H1 (cell line): ENCODE data around the gene CORIN. TPM values are rescaled to one million over a fixed set of nuclear protein-coding genes. Genes with fewer than 3 reads are reported as not detected.

Experiments used
- CTCF ChIA-PET: fragments of 300-600 bp; sonication (Branson Sonifier 250); formaldehyde crosslinking; loops from one replicate; lab custom pipeline; 2021; ENCODE audit not compliant: partially characterized antibody; lab: Charles Lee
- POLR2A ChIA-PET: fragments of 300-600 bp; sonication (Branson Sonifier 250); formaldehyde crosslinking; loops from one replicate; lab custom pipeline; 2021; ENCODE audit warnings: inconsistent platforms; ENCODE audit not compliant: partially characterized antibody; lab: Charles Lee
- DNase-seq, 2 experiments: peaks; one replicate each; pipeline versions ENCODE4 v3.0.0 to v3.0.0-alpha.2; 2010 to 2022; ENCODE audit warnings: low spot score in 2 of 2, low read depth in 1 of 2, mixed read lengths in 1 of 2
- FAIRE-seq: peaks from 2 replicates; lab custom pipeline; 2011; peaks lifted over from hg19 to GRCh38; lab: Jason Lieb, UNC
- H2AFZ ChIP-seq: 2 replicates; pipeline ENCODE4 v1.8.1; 2012; ENCODE audit warnings: low read length, inconsistent platforms
- H2AK5ac ChIP-seq: 2 replicates; pipeline ENCODE4 v1.6.1; 2013; ENCODE audit warnings: low read depth, low read length
- H2BK120ac ChIP-seq: replicated peaks from 2 replicates; pipeline ENCODE3; 2013; ENCODE audit warnings: low read depth, low read length, inconsistent platforms
- H2BK12ac ChIP-seq: 2 replicates; pipeline ENCODE4 v1.6.1; 2013; ENCODE audit warnings: low read depth, low read length
- H2BK15ac ChIP-seq: 2 replicates; pipeline ENCODE4 v1.6.1; 2013; ENCODE audit warnings: low read length
- H2BK20ac ChIP-seq: 2 replicates; pipeline ENCODE4 v1.6.1; 2013; ENCODE audit warnings: low read length
- H2BK5ac ChIP-seq: 2 replicates; pipeline ENCODE4 v1.6.1; 2013; ENCODE audit warnings: low read depth, low read length
- H3K14ac ChIP-seq: 2 replicates; pipeline ENCODE4 v1.6.1; 2013; ENCODE audit warnings: inconsistent platforms; ENCODE audit not compliant: insufficient read length
- H3K18ac ChIP-seq: 2 replicates; pipeline ENCODE4 v1.6.1; 2013; ENCODE audit warnings: low read length; ENCODE audit errors: extremely low read depth
- H3K23ac ChIP-seq: 2 replicates; pipeline ENCODE4 v1.6.1; 2013; ENCODE audit warnings: inconsistent platforms; ENCODE audit not compliant: insufficient read length
- H3K23me2 ChIP-seq: 2 replicates; pipeline ENCODE4 v1.6.1; 2013; ENCODE audit warnings: low read depth, low read length
- H3K27ac ChIP-seq: 2 replicates; pipeline ENCODE4 v1.6.1; 2011; ENCODE audit warnings: low read depth, low read length, inconsistent platforms
- H3K27me3 ChIP-seq, 4 experiments: replicated peaks in 1 of 4; 1 replicate in 1 of 4; 2 replicates in 3 of 4; pipeline versions ENCODE4 v1.6.1 to v1.8.1; 2011 to 2013; ENCODE audit warnings: low read length in 3 of 4, mild to moderate bottlenecking in 3 of 4, inconsistent platforms in 2 of 4, mixed read lengths in 2 of 4, moderate library complexity in 1 of 4; ENCODE audit not compliant: control insufficient read depth in 3 of 4, insufficient read depth in 3 of 4; ENCODE audit errors: extremely low read depth in 1 of 4
- H3K36me3 ChIP-seq, 4 experiments: 2 replicates each; pipeline versions ENCODE4 v1.6.1 to v1.8.1; 2011 to 2013; ENCODE audit warnings: mild to moderate bottlenecking in 4 of 4, low read length in 3 of 4, moderate library complexity in 2 of 4, control low read depth in 1 of 4, inconsistent platforms in 1 of 4; ENCODE audit not compliant: insufficient read depth in 4 of 4, control insufficient read depth in 2 of 4
- H3K4ac ChIP-seq: replicated peaks from 2 replicates; pipeline ENCODE3; 2013; ENCODE audit warnings: low read length, low read depth, mixed read lengths, inconsistent platforms; ENCODE audit not compliant: insufficient read length
- H3K4me1 ChIP-seq, 4 experiments: replicated peaks in 1 of 4; 1 replicate in 1 of 4; 2 replicates in 3 of 4; pipeline versions ENCODE4 v1.6.1 to v1.8.1; 2011 to 2013; ENCODE audit warnings: low read length in 3 of 4, inconsistent platforms in 2 of 4, mixed read lengths in 1 of 4; ENCODE audit not compliant: insufficient read depth in 4 of 4, control insufficient read depth in 3 of 4
- H3K4me2 ChIP-seq, 2 experiments: 2 replicates each; pipeline versions ENCODE4 v1.6.1 to v1.8.1; 2011 to 2013; ENCODE audit warnings: low read depth in 2 of 2, low read length in 2 of 2, control low read depth in 1 of 2, inconsistent platforms in 1 of 2, mild to moderate bottlenecking in 1 of 2; ENCODE audit not compliant: insufficient read depth in 1 of 2
- H3K4me3 ChIP-seq, 4 experiments: fragments of 200-600, 300-600 bp in 1 of 4; sonication (generic), shearing (Covaris generic), sonication (Bioruptor Twin) in 1 of 4; 2 replicates each; pipeline versions ENCODE4 v1.5.1 to v1.8.1; 2011 to 2016; ENCODE audit warnings: low read length in 4 of 4, low read depth in 3 of 4, control low read depth in 2 of 4, inconsistent platforms in 2 of 4, mild to moderate bottlenecking in 2 of 4, mixed read lengths in 1 of 4, moderate library complexity in 1 of 4; ENCODE audit not compliant: insufficient read depth in 2 of 4; ENCODE audit errors: extremely low read depth in 1 of 4
- H3K56ac ChIP-seq: replicated peaks from 2 replicates; pipeline ENCODE3; 2013; ENCODE audit warnings: low read depth, mild to moderate bottlenecking, mixed read lengths, low read length, inconsistent platforms; ENCODE audit not compliant: insufficient read length
- H3K79me1 ChIP-seq: 2 replicates; pipeline ENCODE4 v1.6.1; 2013; ENCODE audit warnings: low read depth, low read length, control low read depth
- H3K79me2 ChIP-seq, 2 experiments: 2 replicates each; pipeline versions ENCODE4 v1.6.1 to v1.8.1; 2012 to 2013; ENCODE audit warnings: low read length in 2 of 2, mild to moderate bottlenecking in 2 of 2, inconsistent platforms in 1 of 2; ENCODE audit not compliant: insufficient read depth in 2 of 2, control insufficient read depth in 1 of 2
- H3K9ac ChIP-seq, 4 experiments: replicated peaks in 1 of 4; 1 replicate in 1 of 4; 2 replicates in 3 of 4; pipeline versions ENCODE4 v1.6.1 to v1.8.1; 2011 to 2013; ENCODE audit warnings: low read depth in 3 of 4, low read length in 3 of 4, control low read depth in 2 of 4, mild to moderate bottlenecking in 2 of 4, moderate library complexity in 2 of 4, inconsistent platforms in 1 of 4; ENCODE audit errors: extremely low read depth in 1 of 4
- H3K9me3 ChIP-seq, 2 experiments: 2 replicates each; pipeline versions ENCODE4 v1.6.1 to v1.8.1; 2012 to 2013; ENCODE audit warnings: mild to moderate bottlenecking in 2 of 2, moderate library complexity in 2 of 2, control low read depth in 1 of 2, inconsistent platforms in 1 of 2, low read depth in 1 of 2, low read length in 1 of 2, mixed read lengths in 1 of 2; ENCODE audit not compliant: insufficient read depth in 2 of 2
- H4K20me1 ChIP-seq, 2 experiments: replicated peaks in 1 of 2; 2 replicates each; pipeline versions ENCODE3 to v1.8.1; 2011 to 2013; ENCODE audit warnings: inconsistent platforms in 2 of 2, low read length in 2 of 2, mild to moderate bottlenecking in 1 of 2; ENCODE audit not compliant: insufficient read depth in 2 of 2, control insufficient read depth in 1 of 2
- H4K5ac ChIP-seq: 2 replicates; pipeline ENCODE4 v1.6.1; 2013; ENCODE audit warnings: low read length, low read depth, mixed read lengths, inconsistent platforms; ENCODE audit not compliant: insufficient read length
- H4K8ac ChIP-seq: 2 replicates; pipeline ENCODE4 v1.8.0; 2013; ENCODE audit warnings: mild to moderate bottlenecking, moderate library complexity, low read length, inconsistent platforms; ENCODE audit not compliant: insufficient read depth; ENCODE audit errors: extremely low read depth
- H4K91ac ChIP-seq: replicated peaks from 2 replicates; pipeline ENCODE3; 2013; ENCODE audit warnings: low read length, mixed read lengths, inconsistent platforms; ENCODE audit not compliant: insufficient read length
- BACH1 ChIP-seq: IDR thresholded peaks from 2 replicates; pipeline ENCODE4 v1.6.1; 2012; ENCODE audit warnings: low read length, improper control_type of control experiment
- CHD1 ChIP-seq: IDR thresholded peaks from 2 replicates; pipeline ENCODE4 v1.6.1; 2012; ENCODE audit warnings: low read depth, low read length, improper control_type of control experiment
- CTCF ChIP-seq, 3 experiments: IDR thresholded peaks; 1 replicate in 2 of 3; 2 replicates in 1 of 3; pipeline versions ENCODE4 v1.5.1 to v1.6.1; 2011; ENCODE audit warnings: low read length in 3 of 3, mild to moderate bottlenecking in 3 of 3, inconsistent platforms in 2 of 3, low read depth in 1 of 3, moderate library complexity in 1 of 3; ENCODE audit not compliant: insufficient read depth in 1 of 3; ENCODE audit errors: control extremely low read depth in 1 of 3
- EP300 ChIP-seq, 2 experiments: IDR thresholded peaks; 1 replicate in 1 of 2; 2 replicates in 1 of 2; pipeline ENCODE4 v1.6.1; 2011 to 2012; ENCODE audit warnings: low read depth in 2 of 2, low read length in 2 of 2, mild to moderate bottlenecking in 2 of 2, borderline replicate concordance in 1 of 2, inconsistent platforms in 1 of 2, moderate library complexity in 1 of 2
- HDAC2 ChIP-seq, 2 experiments: fragments of 300-600 bp in 1 of 2; sonication (generic) in 1 of 2; IDR thresholded peaks; 2 replicates each; pipeline ENCODE4 v1.6.1; 2011 to 2012; ENCODE audit warnings: low read depth in 2 of 2, low read length in 2 of 2, mild to moderate bottlenecking in 2 of 2, moderate library complexity in 2 of 2, borderline replicate concordance in 1 of 2, inconsistent platforms in 1 of 2
- KDM1A ChIP-seq: fragments of 200-600, 300-600 bp; sonication (generic); IDR thresholded peaks from 2 replicates; pipeline ENCODE4 v1.7.1; 2016; ENCODE audit warnings: mild to moderate bottlenecking, low read length, borderline replicate concordance
- SRF ChIP-seq: IDR thresholded peaks from 2 replicates; pipeline ENCODE4 v1.6.1; 2011; ENCODE audit warnings: mild to moderate bottlenecking, low read depth, low read length, moderate library complexity
- TEAD4 ChIP-seq: IDR thresholded peaks from 2 replicates; pipeline ENCODE4 v1.6.1; 2012; ENCODE audit warnings: low read depth, low read length, inconsistent platforms, mixed read lengths
- WGBS, 2 experiments: shearing (Covaris generic) in 1 of 2; methylation state at CpG; one replicate each; pipeline versions ENCODE4 v1.1.6 to v1.1.7; 2013 to 2015; ENCODE audit warnings: low lambda C conversion rate in 2 of 2, mixed read lengths in 2 of 2, inconsistent platforms in 1 of 2, low coverage in 1 of 2, missing lambda C conversion rate in 1 of 2; ENCODE audit not compliant: insufficient replicate concordance in 2 of 2, insufficient coverage in 1 of 2, insufficient read length in 1 of 2; ENCODE audit errors: extremely low coverage in 1 of 2, missing lambda C conversion rate in 1 of 2; 5-methylcytosine and 5-hydroxymethylcytosine counted together
- polyA plus RNA-seq, 7 experiments: library from polyadenylated mRNA; depleted of rRNA in 3 of 7; stranded (reverse) in 5 of 7; unstranded in 2 of 7; fragments of >200 nt in 5 of 7; fragments of 200-250 nt in 2 of 7; gene quantifications; 1 replicate in 5 of 7; 2 replicates in 1 of 7; 4 replicates in 1 of 7; pipeline versions ENCODE4 v1.2.1 to v1.2.3, GENCODE V29; 2011 to 2013; ENCODE audit warnings: missing spikeins in 2 of 7, mixed read lengths in 2 of 7
- total RNA-seq: library from RNA; stranded (reverse); fragmentation: NEBNext Ultra II Directional; extraction: Animal tissue kit (Norgen Biotek cat#: 25700); gene quantifications from 2 replicates; pipeline ENCODE4 v1.2.1, GENCODE V29; 2021

CORIN gene
- total and polyA plus RNA-seq, 2 of the 8 experiments (the other 6 are each of a cell fraction or from before 2014, with no cell fraction given): 0.09 to 0.32 TPM

- Histone ChIP-seq H2BK12ac (no peak overlapping the region), H3K9ac (no peak overlapping the region), H3K4me1 (no peaks in the 10 kb centered on the region), H4K5ac (no peak overlapping the region), H3K79me1 (no peaks in the 10 kb centered on the region), H2BK20ac (no peak overlapping the region), H3K23ac (no peak overlapping the region), H3K4ac (no peak overlapping the region), H2AFZ (no peak overlapping the region), H2BK15ac (no peak overlapping the region), H3K23me2 (no peaks in the 10 kb centered on the region), H2BK120ac (no peak overlapping the region), H2BK5ac (no peak overlapping the region), H4K8ac (no peak overlapping the region), H4K20me1 (no peaks in the 10 kb centered on the region), H4K91ac (no peak overlapping the region), H3K27me3 (no peaks in the 10 kb centered on the region), H3K79me2 (no peaks in the 10 kb centered on the region), H3K4me2 (no peak overlapping the region), H3K4me3 (no peak overlapping the region), H2AK5ac (no peak overlapping the region), H3K18ac (no peak overlapping the region), H3K9me3 (no peaks in the 10 kb centered on the region), H3K36me3 (no peaks in the 10 kb centered on the region; a peak in 1 of 8 replicates), H3K56ac (no peak overlapping the region), H3K14ac (no peak overlapping the region), H3K27ac (no peak overlapping the region)
- CTCF ChIA-PET: no interaction called here
- FAIRE-seq (no peak), DNase-seq (no peak)
- POLR2A ChIA-PET: no interaction called here
- 80% methylated on average over 4 of the region's 4 CpGs; no CpG with 5 or more reads in 1 of the 2 experiments for WGBS, 2 experiments
- no peak for TF ChIP-seq CHD1
- TF ChIP-seq CTCF (IDR thresholded peaks at IDR 0.05; ENCODE audit: control extremely low read depth in 1 of 3, insufficient read depth in 1 of 3, low read depth in 1 of 3, low read length in 3 of 3): no peak
- TF ChIP-seq TEAD4: no peak
- TF ChIP-seq EP300 (IDR thresholded peaks at IDR 0.05; ENCODE audit: borderline replicate concordance in 1 of 2, low read depth in 2 of 2, low read length in 2 of 2): no peak
- TF ChIP-seq KDM1A: no peak
- no peak for TF ChIP-seq BACH1
- TF ChIP-seq HDAC2 (IDR thresholded peaks at IDR 0.05; ENCODE audit: borderline replicate concordance in 1 of 2, low read depth in 2 of 2, low read length in 2 of 2): no peak
- no peak for TF ChIP-seq SRF
Measured at GRCh38 chr4:47615385-47615784, 222.5 kb downstream of the CORIN start.
